Astrocyte (in vitro differentiated cells and primary cell): ENCODE results near the gene TMSB10.

Experiments
- CTCF ChIP-seq: IDR thresholded peaks from 2 replicates; pipeline ENCODE4 v1.5.1; 2011; ENCODE audit warnings: low read depth, mild to moderate bottlenecking, inconsistent platforms, low read length, moderate library complexity; ENCODE audit not compliant: insufficient read depth
- EZH2 ChIP-seq: IDR thresholded peaks from 2 replicates; pipeline ENCODE4 v1.6.1; 2012; ENCODE audit warnings: mild to moderate bottlenecking, low read length, inconsistent platforms; ENCODE audit not compliant: insufficient read depth

GRCh38 chr2:84904717-84905174 is 710 bp upstream of the TMSB10 start:
- TF ChIP-seq CTCF (no peak), EZH2 (no peak)
